HCT116 (cell line): ENCODE measurements around the gene CLRN1. TPM values are rescaled to one million over a fixed set of nuclear protein-coding genes. Genes with fewer than 3 reads are reported as not detected.

Experiments used
- ATAC-seq: fragments of 200-7000 bp; cut with Tn5 transposase; 2 replicates; pipeline ENCODE4 v1.9.1; 2020; ENCODE audit warnings: mild to moderate bottlenecking, moderate library complexity
- BruUV-seq: library from RNA; stranded (reverse); fragments of 400-500 nt; replicated peaks from 2 replicates; lab custom pipeline; 2021; lab: Mats Ljungman, UMichigan
- CTCF ChIA-PET: fragments of 300-600 bp; sonication (Branson Sonifier 250); formaldehyde crosslinking; loops from one replicate; lab custom pipeline; 2021; ENCODE audit warnings: antibody characterized with exemption; lab: Charles Lee
- POLR2A ChIA-PET: fragments of 300-600, 350-600 bp; sonication (Branson Sonifier 250); formaldehyde crosslinking; loops from one replicate; lab custom pipeline; 2021; ENCODE audit warnings: antibody characterized with exemption; lab: Charles Lee
- RAD21 ChIA-PET, 2 experiments: fragments of 300-600 bp; sonication (Branson Sonifier 250); formaldehyde crosslinking; loops; one replicate each; lab custom pipeline; 2023; ENCODE audit warnings: low total read pairs in 2 of 2; ENCODE audit not compliant: uncharacterized antibody in 2 of 2, unreplicated experiment in 2 of 2, low non-redundant PET in 1 of 2; lab: Charles Lee
- DNase-seq: peaks from one replicate; pipeline ENCODE4 v3.0.0-alpha.2; 2010; ENCODE audit warnings: low read depth, low spot score
- H2AFZ ChIP-seq: fragments of 200-600 bp; shearing (Covaris generic), sonication (generic); 2 replicates; pipeline ENCODE4 v1.6.1; 2017; ENCODE audit warnings: low read depth, mixed run types, mixed read lengths, antibody characterized with exemption, low read length; ENCODE audit not compliant: poor library complexity, severe bottlenecking
- H3K27ac ChIP-seq: 2 replicates; pipeline ENCODE4 v1.5.1; 2012; ENCODE audit warnings: low read depth, low read length
- H3K27me3 ChIP-seq: fragments of 200-600 bp; sonication (generic); 2 replicates; pipeline ENCODE4 v1.6.1; 2016; ENCODE audit warnings: mixed run types, low read length, mixed read lengths; ENCODE audit not compliant: insufficient read depth
- H3K36me3 ChIP-seq, 2 experiments: fragments of 200-500 bp in 1 of 2; fragments of 200-600 bp in 1 of 2; sonication (Bioruptor generic) in 1 of 2; sonication (generic) in 1 of 2; 2 replicates each; pipeline versions ENCODE4 v1.5.1 to v1.6.1; 2014 to 2016; ENCODE audit warnings: low read length in 2 of 2, inconsistent platforms in 1 of 2, mixed read lengths in 1 of 2, mixed run types in 1 of 2; ENCODE audit not compliant: insufficient read depth in 2 of 2, control insufficient read depth in 1 of 2
- H3K4me1 ChIP-seq, 2 experiments: fragments of 200-600 bp in 1 of 2; sonication (generic) in 1 of 2; 2 replicates each; pipeline versions ENCODE4 v1.5.1 to v1.6.1; 2012 to 2017; ENCODE audit warnings: low read length in 2 of 2, inconsistent platforms in 1 of 2, mild to moderate bottlenecking in 1 of 2, mixed read lengths in 1 of 2, mixed run types in 1 of 2, moderate library complexity in 1 of 2; ENCODE audit not compliant: insufficient read depth in 2 of 2, control insufficient read depth in 1 of 2
- H3K4me2 ChIP-seq: fragments of 200-600 bp; sonication (generic); 2 replicates; pipeline ENCODE4 v1.6.1; 2017; ENCODE audit warnings: mixed run types, low read length, mixed read lengths
- H3K4me3 ChIP-seq, 2 experiments: fragments of 200-600 bp in 1 of 2; sonication (generic) in 1 of 2; replicated peaks in 1 of 2; 2 replicates each; pipeline ENCODE4 v1.5.1; 2011 to 2016; ENCODE audit warnings: low read length in 2 of 2, control low read depth in 1 of 2, low read depth in 1 of 2, mild to moderate bottlenecking in 1 of 2, mixed read lengths in 1 of 2, mixed run types in 1 of 2
- H3K79me2 ChIP-seq: fragments of 200-600 bp; sonication (generic); 2 replicates; pipeline ENCODE4 v1.6.1; 2017; ENCODE audit warnings: mild to moderate bottlenecking, mixed run types, low read length, moderate library complexity, mixed read lengths; ENCODE audit not compliant: insufficient read depth
- H3K9ac ChIP-seq: fragments of 200-600 bp; sonication (generic); 2 replicates; pipeline ENCODE4 v1.6.1; 2016; ENCODE audit warnings: low read length, mixed read lengths
- H3K9me2 ChIP-seq: fragments of 200-600 bp; sonication (generic), shearing (Covaris generic); 2 replicates; pipeline ENCODE4 v1.6.1; 2017; ENCODE audit warnings: mixed run types, mild to moderate bottlenecking, moderate library complexity; ENCODE audit not compliant: insufficient read depth
- H3K9me3 ChIP-seq, 2 experiments: fragments of 200-500 bp in 1 of 2; fragments of 200-600 bp in 1 of 2; sonication (Bioruptor generic) in 1 of 2; sonication (generic) in 1 of 2; 2 replicates each; pipeline ENCODE4 v1.6.1; 2014 to 2017; ENCODE audit warnings: low read length in 2 of 2, mixed read lengths in 2 of 2, inconsistent platforms in 1 of 2, low read depth in 1 of 2, mild to moderate bottlenecking in 1 of 2, mixed run types in 1 of 2, moderate library complexity in 1 of 2; ENCODE audit not compliant: control insufficient read depth in 1 of 2, insufficient read depth in 1 of 2
- H4K20me1 ChIP-seq: fragments of 200-600 bp; sonication (generic), shearing (Covaris generic); 2 replicates; pipeline ENCODE4 v1.6.1; 2017; ENCODE audit warnings: mixed run types, mild to moderate bottlenecking, moderate library complexity; ENCODE audit not compliant: insufficient read depth
- ATF3 ChIP-seq: IDR thresholded peaks from 2 replicates; pipeline ENCODE4 v1.6.1; 2012
- CEBPB ChIP-seq: IDR thresholded peaks from 2 replicates; pipeline ENCODE4 v1.6.1; 2012; ENCODE audit warnings: low read depth
- CTCF ChIP-seq, 3 experiments: fragments of 200-600 bp in 1 of 3; sonication (generic) in 1 of 3; IDR thresholded peaks in 2 of 3; conservative IDR thresholded peaks in 1 of 3; 2 replicates each; pipeline ENCODE4 v1.5.1; 2012 to 2017; ENCODE audit warnings: low read depth in 2 of 3, low read length in 2 of 3, antibody characterized with exemption in 1 of 3, borderline replicate concordance in 1 of 3, control low read depth in 1 of 3, mild to moderate bottlenecking in 1 of 3, mixed read lengths in 1 of 3, mixed run types in 1 of 3, moderate library complexity in 1 of 3; ENCODE audit not compliant: insufficient read depth in 1 of 3
- EGR1 ChIP-seq: IDR thresholded peaks from 2 replicates; pipeline ENCODE4 v1.6.1; 2012; ENCODE audit warnings: low read depth
- ELF1 ChIP-seq: IDR thresholded peaks from 2 replicates; pipeline ENCODE4 v1.6.1; 2012; ENCODE audit warnings: low read depth, borderline replicate concordance
- JUND ChIP-seq: IDR thresholded peaks from 2 replicates; pipeline ENCODE4 v1.6.1; 2012
- POLR2AphosphoS5 ChIP-seq: IDR thresholded peaks from 2 replicates; pipeline ENCODE4 v1.6.1; 2011; ENCODE audit warnings: mild to moderate bottlenecking, low read depth, low read length, moderate library complexity
- SP1 ChIP-seq: IDR thresholded peaks from 2 replicates; pipeline ENCODE4 v1.6.1; 2012; ENCODE audit warnings: low read depth
- YY1 ChIP-seq: IDR thresholded peaks from 2 replicates; pipeline ENCODE4 v1.6.1; 2011; ENCODE audit warnings: low read length, low read depth, moderate library complexity, mild to moderate bottlenecking; ENCODE audit not compliant: insufficient replicate concordance; ENCODE audit errors: extremely low read depth
- ZBTB33 ChIP-seq: IDR thresholded peaks from 2 replicates; pipeline ENCODE4 v1.6.1; 2011; ENCODE audit warnings: mild to moderate bottlenecking, low read length, moderate library complexity; ENCODE audit not compliant: insufficient replicate concordance; ENCODE audit errors: extremely low read depth
- intact Hi-C: fragments of 100-400 bp; cut with micrococcal nuclease; formaldehyde crosslinking; loops from 2 replicates; pipeline ENCODE4 v1.10.0; 2022
- total RNA-seq: library from RNA; stranded (reverse); gene quantifications from one replicate; pipeline ENCODE4 v1.2.1, GENCODE V29; 2021; ENCODE audit not compliant: unreplicated experiment

The CLRN1 gene
- total RNA-seq, 1 experiment from 2014 or later = not detected

- no peak for ATAC-seq
- TF ChIP-seq ATF3 (no peak), CEBPB (no peak), CTCF (IDR thresholded peaks at IDR 0.05 in 2 of 3, conservative IDR thresholded peaks at IDR 0.05 in 1 of 3; ENCODE audit: borderline replicate concordance in 1 of 3, insufficient read depth in 1 of 3, low read depth in 2 of 3, low read length in 2 of 3) (no peak), ELF1 (no peak)
- Histone ChIP-seq H3K9me2 (no peaks in the 10 kb centered on the region), H4K20me1 (no peaks in the 10 kb centered on the region), H3K4me2 (no peak overlapping the region), H3K79me2 (no peaks in the 10 kb centered on the region), H3K4me3 (no peak overlapping the region), H3K9ac (no peak overlapping the region), H3K27ac (no peak overlapping the region), H3K9me3 (no peaks in the 10 kb centered on the region), H2AFZ (no peak overlapping the region), H3K36me3 (no peaks in the 10 kb centered on the region), H3K27me3 (peaks cover 30% of the 10 kb centered on the region), H3K4me1 (no peaks in the 10 kb centered on the region)
- ChIA-PET CTCF (no interaction called here), POLR2A (no interaction called here), RAD21 (no interaction called here)
- DNase-seq = no peak
- intact Hi-C loops = no loop called here
- BruUV-seq = no TSS peak
Observed at GRCh38 chr3:150901793-150902192, 70.7 kb downstream of the CLRN1 start.

GRCh38 chr3:150899141-150899540 lies 73.4 kb downstream of the CLRN1 start:
- ChIA-PET RAD21 (no interaction called here), POLR2A (no interaction called here), CTCF (no interaction called here)
- Histone ChIP-seq H3K36me3 (no peaks in the 10 kb centered on the region), H3K4me2 (no peak overlapping the region), H3K9me2 (no peaks in the 10 kb centered on the region), H3K27me3 (peaks cover 12% of the 10 kb centered on the region), H4K20me1 (no peaks in the 10 kb centered on the region), H3K9me3 (no peaks in the 10 kb centered on the region), H3K27ac (no peak overlapping the region), H3K9ac (no peak overlapping the region), H3K4me1 (no peaks in the 10 kb centered on the region), H3K79me2 (no peaks in the 10 kb centered on the region), H3K4me3 (no peak overlapping the region), H2AFZ (no peak overlapping the region)
- ATAC-seq (no peak), DNase-seq (no peak)
- intact Hi-C loops = no loop called here
- BruUV-seq = no TSS peak
- TF ChIP-seq CEBPB (no peak), EGR1 (no peak), ZBTB33 (no peak), YY1 (no peak), POLR2AphosphoS5 (no peak), SP1 (no peak), JUND (no peak)
